HepG2 (cell line): Measurements from ENCODE around the gene DPP8. TPM values are rescaled to one million over a fixed set of nuclear protein-coding genes. Genes with fewer than 3 reads are reported as not detected.

ENCODE experiments used
- AHDC1 ChIP-seq: sonication (generic); formaldehyde crosslinking; IDR thresholded peaks from 2 replicates; pipeline ENCODE4 v1.5.1; 2020; ENCODE audit warnings: mild to moderate bottlenecking, missing genetic modification reagents, borderline replicate concordance
- ATF4 ChIP-seq, 2 experiments: fragments of 450-650 bp in 1 of 2; sonication (generic) in 1 of 2; formaldehyde crosslinking; IDR thresholded peaks; 2 replicates each; pipeline versions ENCODE4 v1.5.0 to v1.8.0; 2020 to 2022; ENCODE audit warnings: mild to moderate bottlenecking in 1 of 2, missing genetic modification reagents in 1 of 2
- ELF4 ChIP-seq: sonication (generic); formaldehyde crosslinking; IDR thresholded peaks from 2 replicates; pipeline ENCODE4 v1.5.0; 2020; ENCODE audit warnings: missing genetic modification reagents, mild to moderate bottlenecking, moderate library complexity, borderline replicate concordance
- NCOA1 ChIP-seq: sonication (generic); formaldehyde crosslinking; IDR thresholded peaks from 2 replicates; pipeline ENCODE4 v1.9.0; 2021; ENCODE audit warnings: missing genetic modification reagents
- NKX3-1 ChIP-seq: sonication (generic); formaldehyde crosslinking; IDR thresholded peaks from 2 replicates; pipeline ENCODE4 v1.5.0; 2020; ENCODE audit warnings: missing genetic modification reagents
- SALL2 ChIP-seq: sonication (generic); formaldehyde crosslinking; IDR thresholded peaks from 2 replicates; pipeline ENCODE4 v1.8.1; 2023; ENCODE audit warnings: mild to moderate bottlenecking, missing genetic modification reagents, inconsistent platforms
- SMC3 ChIP-seq: IDR thresholded peaks from 2 replicates; pipeline ENCODE4 v1.6.1; 2011; ENCODE audit warnings: low read length, improper control_type of control experiment
- SPEN ChIP-seq: sonication (generic); formaldehyde crosslinking; IDR thresholded peaks from 2 replicates; pipeline ENCODE4 v1.5.1; 2020; ENCODE audit warnings: low read depth, mild to moderate bottlenecking, missing genetic modification reagents
- SYNCRIP ChIP-seq: fragments of 200-400 bp; formaldehyde crosslinking; IDR thresholded peaks from 2 replicates; pipeline ENCODE4 v1.6.1; 2018; ENCODE audit warnings: mild to moderate bottlenecking, low read depth, low read length; ENCODE audit not compliant: insufficient read depth
- XRCC5 ChIP-seq: fragments of 200-400 bp; formaldehyde crosslinking; optimal IDR thresholded peaks from 2 replicates; pipeline ENCODE3; 2017; ENCODE audit warnings: mild to moderate bottlenecking, low read length
- ZNF407 ChIP-seq: sonication (generic); formaldehyde crosslinking; IDR thresholded peaks from one replicate; pipeline ENCODE4 v1.5.1; 2020; ENCODE audit warnings: mild to moderate bottlenecking, missing genetic modification reagents; ENCODE audit errors: not compliant biosample characterization
- ZNF713 ChIP-seq: sonication (generic); formaldehyde crosslinking; IDR thresholded peaks from 2 replicates; pipeline ENCODE4 v1.4.0; 2020; ENCODE audit warnings: mild to moderate bottlenecking, missing genetic modification reagents
- ZNF781 ChIP-seq: sonication (generic); formaldehyde crosslinking; IDR thresholded peaks from 2 replicates; pipeline ENCODE4 v1.5.1; 2020; ENCODE audit warnings: borderline replicate concordance, mild to moderate bottlenecking, missing genetic modification reagents; ENCODE audit errors: not compliant biosample characterization
- polyA plus RNA-seq, 8 experiments: library from polyadenylated mRNA; depleted of rRNA in 3 of 8; stranded (reverse) in 7 of 8; unstranded in 1 of 8; fragments of >200 nt; fragmentation: Illumina TruSeq in 4 of 8; extraction: Trizol in 4 of 8; gene quantifications; 2 replicates each; pipeline versions ENCODE4 v1.2.1 to v1.2.3, GENCODE V29; 2011 to 2016; ENCODE audit warnings: low read depth in 4 of 8, missing spikeins in 1 of 8, mixed read lengths in 1 of 8; ENCODE audit not compliant: insufficient read depth in 1 of 8
- total RNA-seq, 5 experiments: library from RNA; depleted of rRNA; stranded (reverse); fragments of >200 nt; fragmentation: Illumina TruSeq; extraction: Trizol; gene quantifications; 2 replicates each; pipeline ENCODE4 v1.2.3, GENCODE V29; 2016; ENCODE audit warnings: low read depth in 1 of 5

The DPP8 gene
- total and polyA plus RNA-seq, 2 of the 13 experiments (the other 11 are each of a cell fraction or from before 2014, with no cell fraction given), result 18.0 to 26.3 TPM

DNA sequence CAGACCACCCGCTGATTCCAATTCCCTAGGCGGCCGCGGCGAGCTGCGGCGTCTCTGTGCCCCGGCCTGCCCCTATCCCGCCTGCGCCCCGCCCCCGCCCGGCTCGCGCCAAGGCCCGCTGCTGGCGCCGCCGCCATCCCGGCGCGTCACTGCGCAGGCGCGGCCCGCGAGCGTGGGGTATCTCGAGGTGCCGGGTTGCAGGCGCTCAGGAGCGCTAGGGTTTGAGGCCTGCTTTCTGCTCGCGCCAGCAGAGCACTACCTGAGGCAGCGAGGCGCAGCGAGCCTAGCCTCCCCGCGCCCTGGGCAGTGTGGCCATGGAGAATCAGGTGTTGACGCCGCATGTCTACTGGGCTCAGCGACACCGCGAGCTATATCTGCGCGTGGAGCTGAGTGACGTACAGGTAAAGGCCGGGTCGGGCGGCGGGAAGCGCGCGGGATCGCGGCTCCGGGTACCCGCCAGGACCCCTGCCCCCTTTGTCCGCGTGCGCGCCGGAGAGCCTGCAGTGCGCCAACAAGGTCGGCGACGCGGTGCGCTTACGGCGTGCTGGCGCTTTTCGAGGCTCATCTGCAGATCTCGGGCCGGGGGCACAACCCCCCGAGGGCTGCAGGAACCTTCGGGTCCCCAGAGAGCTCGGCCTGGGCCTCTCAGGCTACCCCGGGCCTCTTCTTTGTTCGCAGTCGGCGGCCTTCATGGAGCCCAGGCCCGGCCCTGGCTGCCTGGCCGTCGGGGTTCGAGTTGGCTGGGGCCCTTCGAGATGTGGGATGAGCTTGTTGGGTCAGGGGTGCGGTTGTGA, 13.0 kb upstream of the DPP8 start, which contains the start of gene HACD3 (continued):
- peak; percentile 94 for TF ChIP-seq SPEN (CRISPR knock-in tag)
- no peak for TF ChIP-seq SMC3
- peak; percentile 97 for TF ChIP-seq SALL2 (CRISPR knock-in tag)
- TF ChIP-seq ATF4 (CRISPR knock-in tag; IDR thresholded peaks at IDR 0.05), result peak in 1 of 2 experiments; percentile 61; a peak in 1 of 4 replicates
- peak; percentile 65 for TF ChIP-seq AHDC1 (CRISPR knock-in tag)
- TF ChIP-seq ELF4 (CRISPR knock-in tag), result no peak
- peak; percentile 88; the same call in 1 of the 2 replicates for TF ChIP-seq NKX3-1 (CRISPR knock-in tag)
- peak; percentile 95 for TF ChIP-seq ZNF407 (CRISPR knock-in tag)
- peak; percentile 32 for TF ChIP-seq XRCC5
- no peak for TF ChIP-seq ZNF713 (CRISPR knock-in tag)
- TF ChIP-seq ZNF781, result peak; percentile 85
- TF ChIP-seq NCOA1 (CRISPR knock-in tag), result no peak
- TF ChIP-seq SYNCRIP, result no peak
